ENCODE data around the gene LARP7. TPM values are rescaled to one million over a fixed set of nuclear protein-coding genes. Genes with fewer than 3 reads are reported as not detected.

The LARP7 gene
- total and polyA plus RNA-seq, 4 donors, result 24.9 to 75.5 (median 36.0) TPM

- Histone ChIP-seq H3K27me3 (ENCODE audit: control insufficient read depth in 3 of 3, insufficient read depth in 3 of 3, low read length in 2 of 3) (no peaks in the 10 kb centered on the region), H3K27ac (ENCODE audit: low read depth in 1 of 2, low read length in 1 of 2) (no peak overlapping the region), H3K4me3 (no peak overlapping the region), H3K36me3 (ENCODE audit: control insufficient read depth in 4 of 4, insufficient read depth in 4 of 4, low read length in 4 of 4) (peaks cover 9 to 33% (median 18%) of the 10 kb centered on the region in 4 donors), H3K4me1 (ENCODE audit: control insufficient read depth in 5 of 5, insufficient read depth in 5 of 5, low read length in 5 of 5) (peaks cover 0 to 5% (median 0%) of the 10 kb centered on the region in 5 donors), H3K9ac (ENCODE audit: insufficient read depth in 1 of 2, low read length in 2 of 2) (no peak overlapping the region), H3K9me3 (ENCODE audit: control insufficient read depth in 4 of 4, insufficient read depth in 3 of 4, low read length in 3 of 4) (no peaks in the 10 kb centered on the region)
- DNase-seq, result no peak
- no peak for ATAC-seq (ENCODE audit: insufficient read depth, low FRiP score)
- 79 to 83% methylated on average over 6 of the region's 6 CpGs for WGBS, 2 donors
- TF ChIP-seq CTCF (IDR thresholded peaks at IDR 0.05; ENCODE audit: control extremely low read depth, extremely low read depth), result no peak
These were observed 9.9 kb downstream of the LARP7 start for GRCh38 chr4:112646632-112647537.

- Histone ChIP-seq H3K4me3 (no peak overlapping the region), H3K9ac (ENCODE audit: insufficient read depth in 1 of 2, low read length in 2 of 2) (no peak overlapping the region), H3K4me1 (ENCODE audit: control insufficient read depth in 5 of 5, insufficient read depth in 5 of 5, low read length in 5 of 5) (peaks cover 0 to under 1% (median 0%) of the 10 kb centered on the region in 5 donors), H3K36me3 (ENCODE audit: control insufficient read depth in 4 of 4, insufficient read depth in 4 of 4, low read length in 4 of 4) (peaks cover 6 to 35% (median 17%) of the 10 kb centered on the region in 4 donors), H3K27ac (ENCODE audit: low read depth in 1 of 2, low read length in 1 of 2) (no peak overlapping the region), H3K9me3 (ENCODE audit: control insufficient read depth in 4 of 4, insufficient read depth in 3 of 4, low read length in 3 of 4) (no peaks in the 10 kb centered on the region), H3K27me3 (ENCODE audit: control insufficient read depth in 3 of 3, insufficient read depth in 3 of 3, low read length in 2 of 3) (no peaks in the 10 kb centered on the region)
- DNase-seq (no peak), ATAC-seq (ENCODE audit: insufficient read depth, low FRiP score) (no peak)
- TF ChIP-seq CTCF (IDR thresholded peaks at IDR 0.05; ENCODE audit: control extremely low read depth, extremely low read depth), result no peak
- 55 to 96% methylated on average over 3 of the region's 3 CpGs for WGBS, 2 donors
These were observed 10.8 kb downstream of the LARP7 start for GRCh38 chr4:112647785-112648184.

GRCh38 chr4:112648263-112649054 is 11.5 kb downstream of the LARP7 start:
- ATAC-seq (ENCODE audit: insufficient read depth, low FRiP score) (no peak), DNase-seq (no peak)
- Histone ChIP-seq H3K4me3 (no peak overlapping the region), H3K36me3 (ENCODE audit: control insufficient read depth in 4 of 4, insufficient read depth in 4 of 4, low read length in 4 of 4) (peaks cover 6 to 35% (median 20%) of the 10 kb centered on the region in 4 donors), H3K27ac (ENCODE audit: low read depth in 1 of 2, low read length in 1 of 2) (no peak overlapping the region), H3K27me3 (ENCODE audit: control insufficient read depth in 3 of 3, insufficient read depth in 3 of 3, low read length in 2 of 3) (no peaks in the 10 kb centered on the region), H3K4me1 (ENCODE audit: control insufficient read depth in 5 of 5, insufficient read depth in 5 of 5, low read length in 5 of 5) (no peaks in the 10 kb centered on the region), H3K9ac (ENCODE audit: insufficient read depth in 1 of 2, low read length in 2 of 2) (no peak overlapping the region), H3K9me3 (ENCODE audit: control insufficient read depth in 4 of 4, insufficient read depth in 3 of 4, low read length in 3 of 4) (no peaks in the 10 kb centered on the region)
- no peak for TF ChIP-seq CTCF (IDR thresholded peaks at IDR 0.05; ENCODE audit: control extremely low read depth, extremely low read depth)
- 73 to 85% methylated on average over 3 of the region's 3 CpGs for WGBS, 2 donors
